ENCODE results near the gene NUP188. TPM values are rescaled to one million over a fixed set of nuclear protein-coding genes. Genes with fewer than 3 reads are reported as not detected.
"Not testable (repeated sequence)": the region's sequence is repeated elsewhere in the genome, so short reads cannot be mapped to it uniquely, and the experiment has no call there.

NUP188 gene
- total RNA-seq, 4 donors from 2014 or later, result 18.0 to 79.3 (median 38.4) TPM

DNA sequence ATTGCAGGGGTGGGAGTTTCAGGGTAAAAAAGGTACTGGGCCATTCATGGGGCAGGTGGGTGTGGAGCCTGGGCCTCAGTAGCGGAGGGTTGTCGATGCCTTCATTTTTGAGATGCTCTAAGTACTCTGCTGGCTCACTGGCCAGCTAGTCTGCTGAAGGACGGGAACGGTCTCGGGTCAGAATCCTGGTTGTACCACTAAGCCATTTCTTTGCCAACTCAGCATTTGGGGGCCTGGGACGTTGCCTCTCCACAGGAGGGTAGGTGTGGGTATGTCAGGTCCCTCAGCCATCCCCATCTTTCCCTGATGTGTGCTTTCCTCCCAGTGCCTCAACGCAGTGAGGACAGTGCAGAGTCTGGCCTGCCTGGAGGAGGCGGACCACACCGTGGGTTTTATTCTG, 55.5 kb downstream of the NUP188 start:
- H3K27ac ChIP-seq, result no peak overlapping the region
- H3K4me1 ChIP-seq, result peaks cover 0 to 9% (median 2%) of the 10 kb centered on the region in 4 donors
- TF ChIP-seq POLR2AphosphoS5 (IDR thresholded peaks at IDR 0.05) (no peak), POLR2A (IDR thresholded peaks at IDR 0.05) (no peak), CTCF (IDR thresholded peaks at IDR 0.05) (no peak), EP300 (IDR thresholded peaks at IDR 0.05; ENCODE audit: low read depth) (no peak)
- in situ Hi-C loops (cut with MboI; ENCODE audit: low pct_ligation_motif_present in 1 of 4, low pct_unique_long_range_greater_than_20kb in 1 of 4, low sequenced_read_pairs in 3 of 4) (no loop called here), intact Hi-C loops (cut with DNase I; ENCODE audit: low total_unique reads) (no loop called here)
- peaks cover 0 to 25% (median 6%) of the 10 kb centered on the region in 4 donors for H3K36me3 ChIP-seq
- no peaks in the 10 kb centered on the region for H3K27me3 ChIP-seq
- 96% methylated on average over 9 of the region's 9 CpGs; no CpG with 5 or more reads in 1 of the 2 donors for WGBS, 2 donors (ENCODE audit: low coverage in 1 of 2)
- H3K4me3 ChIP-seq, result no peak overlapping the region
- no peak for DNase-seq
- H3K9me3 ChIP-seq, result no peaks in the 10 kb centered on the region

- in situ Hi-C loops (cut with MboI; ENCODE audit: low pct_ligation_motif_present in 1 of 4, low pct_unique_long_range_greater_than_20kb in 1 of 4, low sequenced_read_pairs in 3 of 4), result not testable (repeated sequence)
These were observed 56.7 kb downstream of the NUP188 start for GRCh38 chr9:129004173-129004572.

GRCh38 chr9:129005336-129005997, 58.0 kb downstream of the NUP188 start:
- H3K9me3 ChIP-seq, result no peaks in the 10 kb centered on the region
- no peak for TF ChIP-seq POLR2AphosphoS5 (IDR thresholded peaks at IDR 0.05)
- no peak for TF ChIP-seq POLR2A (IDR thresholded peaks at IDR 0.05)
- WGBS, 2 donors (ENCODE audit: low coverage in 1 of 2), result 90% methylated on average over 5 to 10 of the region's 10 CpGs
- in situ Hi-C loops (cut with MboI; ENCODE audit: low pct_ligation_motif_present in 1 of 4, low pct_unique_long_range_greater_than_20kb in 1 of 4, low sequenced_read_pairs in 3 of 4) (no loop called here), intact Hi-C loops (cut with DNase I; ENCODE audit: low total_unique reads) (no loop called here)
- peaks cover 0 to 7% (median 0%) of the 10 kb centered on the region in 4 donors for H3K36me3 ChIP-seq
- H3K4me3 ChIP-seq, result no peak overlapping the region
- DNase-seq, result no peak
- H3K27me3 ChIP-seq, result no peaks in the 10 kb centered on the region
- peaks cover 0 to 9% (median 2%) of the 10 kb centered on the region in 4 donors for H3K4me1 ChIP-seq
- no peak overlapping the region for H3K27ac ChIP-seq

More at GRCh38 chr9:129004173-129004572, 56.7 kb downstream of the NUP188 start:
- intact Hi-C loops (cut with DNase I; ENCODE audit: low total_unique reads); H3K27me3 ChIP-seq; H3K27ac ChIP-seq; H3K4me3 ChIP-seq; H3K4me1 ChIP-seq; DNase-seq; H3K9me3 ChIP-seq: not testable (repeated sequence)
- peaks cover 0 to 16% (median 5%) of the 10 kb centered on the region in 4 donors for H3K36me3 ChIP-seq
- WGBS, 2 donors (ENCODE audit: low coverage in 1 of 2), result 83 to 89% methylated on average over 6 of the region's 6 CpGs

DNA sequence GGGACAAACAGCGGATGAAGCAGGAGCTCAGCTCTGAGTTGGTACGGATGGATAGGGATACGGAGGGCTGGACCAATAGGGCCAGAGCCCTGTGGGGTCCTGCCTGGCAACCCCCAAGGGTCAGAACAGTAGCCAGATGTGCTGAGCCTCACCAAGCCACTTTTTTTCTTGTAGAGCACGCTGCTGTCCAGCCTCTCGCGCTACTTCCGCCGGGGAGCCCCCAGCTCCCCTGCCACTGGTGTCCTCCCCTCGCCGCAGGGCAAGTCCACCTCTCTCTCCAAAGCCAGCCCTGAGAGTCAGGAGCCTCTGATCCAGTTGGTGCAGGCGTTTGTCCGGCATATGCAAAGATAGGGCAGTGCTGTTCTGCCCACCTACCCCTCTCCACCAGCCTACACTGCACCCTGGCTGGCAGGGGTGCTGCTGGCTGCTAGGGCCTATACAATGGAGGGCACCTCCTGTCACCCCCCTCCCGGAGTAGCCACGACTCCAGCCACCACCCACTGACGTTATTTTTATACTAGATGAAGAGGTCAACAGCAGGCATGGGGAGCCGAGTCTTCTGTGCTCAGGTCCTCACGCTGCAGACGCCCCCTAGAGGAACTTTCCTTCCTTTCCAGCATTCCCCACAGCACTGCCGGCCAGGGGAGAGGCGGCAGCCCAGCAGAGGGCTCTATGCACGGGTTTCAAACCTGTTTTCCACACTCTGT, 59.0 kb downstream of the NUP188 start:
- 41% methylated on average over 16 of the region's 21 CpGs; no CpG with 5 or more reads in 1 of the 2 donors for WGBS, 2 donors (ENCODE audit: low coverage in 1 of 2)
- peaks cover 0 to 9% (median 2%) of the 10 kb centered on the region in 4 donors for H3K4me1 ChIP-seq
- H3K9me3 ChIP-seq, result no peaks in the 10 kb centered on the region
- peaks cover 0 to 7% (median 0%) of the 10 kb centered on the region in 4 donors for H3K36me3 ChIP-seq
- H3K27ac ChIP-seq, result peak overlapping the region; percentile 20 to 49 (median 34)
- intact Hi-C loops (cut with DNase I; ENCODE audit: low total_unique reads) (no loop called here), in situ Hi-C loops (cut with MboI; ENCODE audit: low pct_ligation_motif_present in 1 of 4, low pct_unique_long_range_greater_than_20kb in 1 of 4, low sequenced_read_pairs in 3 of 4) (no loop called here)
- H3K27me3 ChIP-seq, result no peaks in the 10 kb centered on the region
- H3K4me3 ChIP-seq, result no peak overlapping the region
- peak; percentile 66 for DNase-seq
- TF ChIP-seq CTCF (IDR thresholded peaks at IDR 0.05) (peak; percentile 72 to 78 (median 76)), POLR2A (IDR thresholded peaks at IDR 0.05) (no peak), EP300 (IDR thresholded peaks at IDR 0.05; ENCODE audit: low read depth) (no peak)

DNA sequence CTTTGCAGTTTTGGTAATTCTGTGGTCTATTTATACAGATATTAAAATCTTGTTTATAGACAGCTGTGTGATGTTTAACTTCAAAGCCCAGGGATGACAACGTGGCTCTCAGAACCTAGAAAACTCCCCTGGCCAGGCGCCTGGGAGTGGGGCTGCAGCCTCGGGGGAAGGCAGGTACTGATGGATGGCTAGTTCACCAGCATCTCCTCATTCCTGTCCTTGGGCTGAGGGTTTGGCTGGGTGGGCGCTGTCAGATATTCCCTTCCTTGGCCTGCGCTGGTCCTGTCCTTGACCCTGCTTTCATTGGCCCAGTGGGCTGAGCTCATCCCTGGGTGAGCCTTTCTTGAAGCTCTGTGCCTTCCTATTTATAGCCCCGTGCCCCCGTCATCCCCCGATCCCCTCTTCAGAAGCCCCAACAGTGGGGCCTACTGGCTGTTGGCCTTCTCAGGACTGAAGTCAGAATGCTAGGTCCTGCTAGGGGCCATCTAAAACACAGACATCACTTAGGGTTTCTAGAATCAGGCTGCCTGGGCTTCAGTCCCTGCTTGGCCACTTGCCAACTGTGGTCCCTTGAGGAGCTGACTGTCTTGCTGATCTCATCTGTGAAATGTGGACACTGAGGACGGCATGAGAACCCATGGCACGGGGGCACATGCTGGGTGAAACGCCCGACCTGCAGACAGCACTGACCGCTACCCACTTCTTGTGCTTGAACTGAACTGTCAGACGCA, 59.7 kb downstream of the NUP188 start:
- TF ChIP-seq EP300 (IDR thresholded peaks at IDR 0.05; ENCODE audit: low read depth) (no peak), POLR2AphosphoS5 (IDR thresholded peaks at IDR 0.05) (no peak)
- no peak for DNase-seq

More for the DNA sequence above, 59.7 kb downstream of the NUP188 start:
- in situ Hi-C loops (cut with MboI; ENCODE audit: low pct_ligation_motif_present in 1 of 4, low pct_unique_long_range_greater_than_20kb in 1 of 4, low sequenced_read_pairs in 3 of 4), result no loop called here
- Histone ChIP-seq H3K27ac (peak overlapping the region; percentile 20 to 44 (median 34)), H3K4me1 (peaks cover 0 to 9% (median 2%) of the 10 kb centered on the region in 4 donors), H3K27me3 (no peaks in the 10 kb centered on the region), H3K4me3 (no peak overlapping the region), H3K9me3 (no peaks in the 10 kb centered on the region), H3K36me3 (peaks cover 0 to 7% (median 0%) of the 10 kb centered on the region in 4 donors)
- intact Hi-C loops (cut with DNase I; ENCODE audit: low total_unique reads), result no loop called here
- 20 to 75% methylated on average over 1 to 14 of the region's 14 CpGs for WGBS, 2 donors (ENCODE audit: low coverage in 1 of 2)

All from transverse colon (tissue), 4 donors.